ENCODE data around the gene METAP1D. TPM values are rescaled to one million over a fixed set of nuclear protein-coding genes. Genes with fewer than 3 reads are reported as not detected.

Gene METAP1D
- total and polyA plus RNA-seq, 5 donors, result 3.0 to 5.4 (median 4.2) TPM

Other genes starting within 250 kb of the METAP1D start
- gene SLC25A12, start 105.7 kb upstream of the METAP1D start, total RNA-seq, result 100 to 1,000 TPM in 2 of 4 donors, 10 to 100 TPM in 2; 94.1 to 122 (median 102) TPM
- 74.2 TPM for gene SLC25A12, start 105.7 kb upstream of the METAP1D start, polyA plus RNA-seq
- 10 to 100 TPM; 29.1 to 35.0 (median 33.2) TPM for gene HAT1, start 77.5 kb upstream of the METAP1D start, total RNA-seq
- 27.6 TPM for gene HAT1, start 77.5 kb upstream of the METAP1D start, polyA plus RNA-seq
- under 1 TPM in 2 of 4 donors, not detected in 2; 0.18 to 0.23 TPM for gene DLX1, start 85.6 kb downstream of the METAP1D start, total RNA-seq
- 0.23 TPM for gene DLX1, start 85.6 kb downstream of the METAP1D start, polyA plus RNA-seq
- gene DLX2, start 102.9 kb downstream of the METAP1D start, total RNA-seq, result not detected
- not detected for gene DLX2, start 102.9 kb downstream of the METAP1D start, polyA plus RNA-seq